PFSK-1 (cell line): Measurements from ENCODE around the gene COQ6.

Source experiments
- POLR2AphosphoS5 ChIP-seq: IDR thresholded peaks from 2 replicates; pipeline ENCODE4 v1.6.1; 2012; ENCODE audit warnings: low read depth, mild to moderate bottlenecking, control low read depth, low read length, moderate library complexity
- TF ChIP-seq, protein P1 (sequence below), 2 experiments: IDR thresholded peaks; 2 replicates each; pipeline versions ENCODE4 v1.6.1 to v1.8.0; 2011 to 2012; ENCODE audit warnings: low read depth in 2 of 2, low read length in 2 of 2, control low read depth in 1 of 2, inconsistent platforms in 1 of 2, mild to moderate bottlenecking in 1 of 2, moderate library complexity in 1 of 2; ENCODE audit not compliant: insufficient read depth in 1 of 2

DNA sequence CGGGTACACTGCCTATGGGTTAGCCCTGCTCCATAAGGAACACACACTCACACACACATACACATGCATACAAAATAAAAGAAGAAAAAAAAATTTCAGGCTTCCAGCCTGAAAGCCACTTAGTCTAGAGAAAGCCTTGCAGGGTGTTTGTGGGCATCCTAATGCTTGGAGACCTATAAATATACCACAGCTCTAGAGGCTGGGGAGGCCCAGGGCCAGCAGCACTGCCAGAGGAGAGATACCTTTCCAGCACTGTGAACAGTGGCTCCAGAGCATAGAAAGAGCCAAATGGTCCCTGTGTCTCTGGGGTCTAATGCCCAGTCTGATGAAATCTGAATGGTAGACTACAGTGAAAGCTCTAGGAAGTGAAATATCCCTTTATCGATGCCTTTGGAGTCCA is 13.1 kb upstream of the COQ6 start:
- TF ChIP-seq POLR2AphosphoS5, result no peak
- TF ChIP-seq, protein P1, sequence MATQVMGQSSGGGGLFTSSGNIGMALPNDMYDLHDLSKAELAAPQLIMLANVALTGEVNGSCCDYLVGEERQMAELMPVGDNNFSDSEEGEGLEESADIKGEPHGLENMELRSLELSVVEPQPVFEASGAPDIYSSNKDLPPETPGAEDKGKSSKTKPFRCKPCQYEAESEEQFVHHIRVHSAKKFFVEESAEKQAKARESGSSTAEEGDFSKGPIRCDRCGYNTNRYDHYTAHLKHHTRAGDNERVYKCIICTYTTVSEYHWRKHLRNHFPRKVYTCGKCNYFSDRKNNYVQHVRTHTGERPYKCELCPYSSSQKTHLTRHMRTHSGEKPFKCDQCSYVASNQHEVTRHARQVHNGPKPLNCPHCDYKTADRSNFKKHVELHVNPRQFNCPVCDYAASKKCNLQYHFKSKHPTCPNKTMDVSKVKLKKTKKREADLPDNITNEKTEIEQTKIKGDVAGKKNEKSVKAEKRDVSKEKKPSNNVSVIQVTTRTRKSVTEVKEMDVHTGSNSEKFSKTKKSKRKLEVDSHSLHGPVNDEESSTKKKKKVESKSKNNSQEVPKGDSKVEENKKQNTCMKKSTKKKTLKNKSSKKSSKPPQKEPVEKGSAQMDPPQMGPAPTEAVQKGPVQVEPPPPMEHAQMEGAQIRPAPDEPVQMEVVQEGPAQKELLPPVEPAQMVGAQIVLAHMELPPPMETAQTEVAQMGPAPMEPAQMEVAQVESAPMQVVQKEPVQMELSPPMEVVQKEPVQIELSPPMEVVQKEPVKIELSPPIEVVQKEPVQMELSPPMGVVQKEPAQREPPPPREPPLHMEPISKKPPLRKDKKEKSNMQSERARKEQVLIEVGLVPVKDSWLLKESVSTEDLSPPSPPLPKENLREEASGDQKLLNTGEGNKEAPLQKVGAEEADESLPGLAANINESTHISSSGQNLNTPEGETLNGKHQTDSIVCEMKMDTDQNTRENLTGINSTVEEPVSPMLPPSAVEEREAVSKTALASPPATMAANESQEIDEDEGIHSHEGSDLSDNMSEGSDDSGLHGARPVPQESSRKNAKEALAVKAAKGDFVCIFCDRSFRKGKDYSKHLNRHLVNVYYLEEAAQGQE (IDR thresholded peaks at IDR 0.05; ENCODE audit: insufficient read depth in 1 of 2, low read depth in 2 of 2, low read length in 2 of 2), result no peak
